ENCODE results near the gene AGA.

AGA gene

GRCh38 chr4:177384856-177385397 lies 57.3 kb downstream of the AGA start:
- Histone ChIP-seq H3K4me2 (ENCODE audit: low read length) (no peak overlapping the region), H3K9me2 (ENCODE audit: low read depth, low read length) (no peaks in the 10 kb centered on the region), H3K79me2 (ENCODE audit: insufficient read depth, low read length) (no peaks in the 10 kb centered on the region), H3K27me3 (ENCODE audit: insufficient read depth, low read length) (no peaks in the 10 kb centered on the region; the same call in 1 of the 2 replicates), H2AFZ (ENCODE audit: low read length) (no peak overlapping the region), H3K27ac (ENCODE audit: low read depth, low read length, poor library complexity, severe bottlenecking) (no peak overlapping the region), H3K36me3 (ENCODE audit: insufficient read depth, low read length) (no peaks in the 10 kb centered on the region), H3K9ac (ENCODE audit: low read length) (no peak overlapping the region), H3F3A (ENCODE audit: insufficient read depth, low read length) (no peaks in the 10 kb centered on the region), H3K9me3 (ENCODE audit: low read length) (peaks cover 4% of the 10 kb centered on the region; the same call in 1 of the 2 replicates), H3K4me1 (ENCODE audit: insufficient read depth, low read length, severe bottlenecking) (no peaks in the 10 kb centered on the region), H3K4me3 (ENCODE audit: low read depth, low read length, poor library complexity, severe bottlenecking) (no peak overlapping the region), H4K20me1 (ENCODE audit: insufficient read depth, low read length) (no peaks in the 10 kb centered on the region)
- TF ChIP-seq EZH2 (IDR thresholded peaks at IDR 0.05; ENCODE audit: borderline replicate concordance, low read length) (no peak), CTCF (IDR thresholded peaks at IDR 0.05; ENCODE audit: low read length) (no peak)

DNA sequence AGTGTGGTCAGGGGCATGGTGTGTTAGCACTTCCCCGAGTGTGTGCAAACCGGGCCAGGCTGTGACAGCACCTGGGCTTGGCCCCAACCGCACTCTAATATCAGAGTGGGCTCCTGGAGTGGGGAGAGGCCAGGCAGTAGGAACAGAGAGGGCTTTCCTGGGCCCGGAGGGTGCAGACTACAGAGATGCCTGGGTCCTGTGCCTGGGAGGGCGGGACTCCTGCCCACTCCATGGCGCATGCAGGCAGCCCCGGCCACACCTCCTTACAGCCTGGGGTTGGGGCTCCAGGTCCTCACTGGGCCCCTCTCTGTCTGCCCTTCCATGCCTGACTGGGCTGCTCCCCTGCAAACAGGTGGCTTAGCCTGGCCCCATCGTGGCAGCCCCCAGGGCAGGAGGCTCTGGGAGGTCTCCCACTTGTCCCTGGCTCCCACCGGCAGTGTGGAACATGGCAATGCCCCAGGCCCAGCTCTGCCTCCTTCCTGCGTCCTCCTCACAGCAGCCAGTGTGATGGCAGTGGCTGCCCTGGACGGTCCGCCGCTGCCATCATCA lies 60.4 kb downstream of the AGA start:
- H3F3A ChIP-seq (ENCODE audit: insufficient read depth, low read length), result no peaks in the 10 kb centered on the region
- H3K9me3 ChIP-seq (ENCODE audit: low read length), result peaks cover 4% of the 10 kb centered on the region; the same call in 1 of the 2 replicates
- no peaks in the 10 kb centered on the region for H4K20me1 ChIP-seq (ENCODE audit: insufficient read depth, low read length)
- TF ChIP-seq EZH2 (IDR thresholded peaks at IDR 0.05; ENCODE audit: borderline replicate concordance, low read length) (no peak), CTCF (IDR thresholded peaks at IDR 0.05; ENCODE audit: low read length) (no peak)
- H3K9ac ChIP-seq (ENCODE audit: low read length), result no peak overlapping the region
- H3K27me3 ChIP-seq (ENCODE audit: insufficient read depth, low read length), result no peaks in the 10 kb centered on the region
- no peaks in the 10 kb centered on the region for H3K9me2 ChIP-seq (ENCODE audit: low read depth, low read length)
- no peak overlapping the region for H3K27ac ChIP-seq (ENCODE audit: low read depth, low read length, poor library complexity, severe bottlenecking)
- no peaks in the 10 kb centered on the region for H3K36me3 ChIP-seq (ENCODE audit: insufficient read depth, low read length)
- no peak overlapping the region for H3K4me2 ChIP-seq (ENCODE audit: low read length)
- H3K4me1 ChIP-seq (ENCODE audit: insufficient read depth, low read length, severe bottlenecking), result no peaks in the 10 kb centered on the region
- H2AFZ ChIP-seq (ENCODE audit: low read length), result no peak overlapping the region
- no peak overlapping the region for H3K4me3 ChIP-seq (ENCODE audit: low read depth, low read length, poor library complexity, severe bottlenecking)
- no peaks in the 10 kb centered on the region for H3K79me2 ChIP-seq (ENCODE audit: insufficient read depth, low read length)
